ENCODE results near the gene KIZ. TPM values are rescaled to one million over a fixed set of nuclear protein-coding genes. Genes with fewer than 3 reads are reported as not detected.

The KIZ gene
- total RNA-seq, 1 donor from 2014 or later = 12.2 TPM

DNA sequence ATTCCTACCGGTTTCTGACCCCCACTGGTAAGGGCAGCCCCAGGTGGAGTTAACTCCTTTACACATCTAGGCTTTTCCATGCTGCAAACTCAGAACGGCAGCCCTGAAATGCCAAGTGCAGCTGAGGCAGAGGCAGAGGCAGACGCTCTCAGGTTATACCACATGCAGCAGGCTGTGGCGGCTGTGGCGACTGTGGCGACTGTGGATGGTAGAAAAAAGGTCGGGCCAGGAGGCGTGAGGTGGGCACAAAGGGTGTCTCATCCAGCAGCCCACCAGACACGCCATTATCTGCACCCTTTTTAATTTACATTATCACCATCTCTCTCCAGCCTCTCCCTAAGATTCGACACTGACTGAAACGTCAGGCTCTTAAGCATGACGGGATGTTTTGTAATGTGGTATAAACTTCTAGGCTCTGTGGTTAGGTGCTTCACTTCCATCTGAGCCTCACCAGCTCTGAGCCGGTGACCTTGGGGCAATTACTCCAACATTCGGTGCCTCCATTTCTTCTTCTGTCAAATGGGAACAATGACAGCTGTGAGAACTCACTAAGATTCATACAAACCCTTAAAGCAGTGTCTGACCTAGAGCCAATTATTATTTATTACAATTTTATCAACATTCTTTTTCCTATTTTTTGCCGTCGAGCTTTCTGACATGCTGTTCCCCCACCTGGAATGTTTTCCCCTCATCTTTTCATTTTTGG lies 8.2 kb downstream of the KIZ start:
- TF ChIP-seq, protein P1, sequence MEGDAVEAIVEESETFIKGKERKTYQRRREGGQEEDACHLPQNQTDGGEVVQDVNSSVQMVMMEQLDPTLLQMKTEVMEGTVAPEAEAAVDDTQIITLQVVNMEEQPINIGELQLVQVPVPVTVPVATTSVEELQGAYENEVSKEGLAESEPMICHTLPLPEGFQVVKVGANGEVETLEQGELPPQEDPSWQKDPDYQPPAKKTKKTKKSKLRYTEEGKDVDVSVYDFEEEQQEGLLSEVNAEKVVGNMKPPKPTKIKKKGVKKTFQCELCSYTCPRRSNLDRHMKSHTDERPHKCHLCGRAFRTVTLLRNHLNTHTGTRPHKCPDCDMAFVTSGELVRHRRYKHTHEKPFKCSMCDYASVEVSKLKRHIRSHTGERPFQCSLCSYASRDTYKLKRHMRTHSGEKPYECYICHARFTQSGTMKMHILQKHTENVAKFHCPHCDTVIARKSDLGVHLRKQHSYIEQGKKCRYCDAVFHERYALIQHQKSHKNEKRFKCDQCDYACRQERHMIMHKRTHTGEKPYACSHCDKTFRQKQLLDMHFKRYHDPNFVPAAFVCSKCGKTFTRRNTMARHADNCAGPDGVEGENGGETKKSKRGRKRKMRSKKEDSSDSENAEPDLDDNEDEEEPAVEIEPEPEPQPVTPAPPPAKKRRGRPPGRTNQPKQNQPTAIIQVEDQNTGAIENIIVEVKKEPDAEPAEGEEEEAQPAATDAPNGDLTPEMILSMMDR (IDR thresholded peaks at IDR 0.05) = no peak
- no peak for DNase-seq (ENCODE audit: low spot score)
- H3K9me3 Mint-ChIP-seq (ENCODE audit: low read depth) = no peaks in the 10 kb centered on the region
- no peak overlapping the region for H3K27ac Mint-ChIP-seq (ENCODE audit: unreplicated experiment)
- no peak overlapping the region for H3K4me3 Mint-ChIP-seq (ENCODE audit: unreplicated experiment)
- H3K4me1 Mint-ChIP-seq (ENCODE audit: low read depth) = no peaks in the 10 kb centered on the region
- no peaks in the 10 kb centered on the region for H3K27me3 Mint-ChIP-seq (ENCODE audit: low read depth)
- peaks cover 7% of the 10 kb centered on the region for H3K36me3 Mint-ChIP-seq (ENCODE audit: low read depth)

DNA sequence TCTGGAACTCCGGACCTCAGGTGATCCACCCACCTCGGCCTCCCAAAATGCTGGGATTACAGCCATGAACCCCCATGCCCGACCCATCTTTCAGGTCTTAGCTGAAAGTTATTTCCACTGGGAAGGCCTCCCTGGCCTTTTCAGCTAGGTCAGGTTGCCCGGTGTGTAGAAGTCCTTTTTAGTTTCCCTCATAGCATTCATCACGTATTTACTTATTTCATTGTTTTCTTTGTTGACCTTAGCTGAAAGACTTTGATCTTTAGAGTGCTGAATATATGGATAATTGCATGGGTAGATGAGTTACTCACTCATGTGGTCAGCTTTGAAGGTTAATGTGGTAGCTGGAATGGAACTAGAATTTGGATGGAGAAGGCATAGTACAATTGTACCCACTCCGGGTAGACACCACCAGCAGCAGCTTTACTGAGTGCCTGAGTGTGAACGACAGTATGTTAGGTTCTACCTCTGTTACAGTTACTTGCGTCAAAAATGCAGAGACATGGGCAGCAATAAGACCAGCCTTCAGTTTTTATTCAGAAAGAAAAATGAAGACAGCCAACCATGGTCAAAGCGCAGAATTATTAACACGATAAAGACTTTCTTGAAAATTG lies 9.1 kb downstream of the KIZ start:
- Mint-ChIP-seq H3K4me1 (ENCODE audit: low read depth) (no peaks in the 10 kb centered on the region), H3K27ac (ENCODE audit: unreplicated experiment) (no peak overlapping the region), H3K27me3 (ENCODE audit: low read depth) (no peaks in the 10 kb centered on the region), H3K4me3 (ENCODE audit: unreplicated experiment) (no peak overlapping the region), H3K9me3 (ENCODE audit: low read depth) (no peaks in the 10 kb centered on the region), H3K36me3 (ENCODE audit: low read depth) (peaks cover 7% of the 10 kb centered on the region)
- TF ChIP-seq, protein P1 (IDR thresholded peaks at IDR 0.05) = no peak
- no peak for DNase-seq (ENCODE audit: low spot score)

DNA sequence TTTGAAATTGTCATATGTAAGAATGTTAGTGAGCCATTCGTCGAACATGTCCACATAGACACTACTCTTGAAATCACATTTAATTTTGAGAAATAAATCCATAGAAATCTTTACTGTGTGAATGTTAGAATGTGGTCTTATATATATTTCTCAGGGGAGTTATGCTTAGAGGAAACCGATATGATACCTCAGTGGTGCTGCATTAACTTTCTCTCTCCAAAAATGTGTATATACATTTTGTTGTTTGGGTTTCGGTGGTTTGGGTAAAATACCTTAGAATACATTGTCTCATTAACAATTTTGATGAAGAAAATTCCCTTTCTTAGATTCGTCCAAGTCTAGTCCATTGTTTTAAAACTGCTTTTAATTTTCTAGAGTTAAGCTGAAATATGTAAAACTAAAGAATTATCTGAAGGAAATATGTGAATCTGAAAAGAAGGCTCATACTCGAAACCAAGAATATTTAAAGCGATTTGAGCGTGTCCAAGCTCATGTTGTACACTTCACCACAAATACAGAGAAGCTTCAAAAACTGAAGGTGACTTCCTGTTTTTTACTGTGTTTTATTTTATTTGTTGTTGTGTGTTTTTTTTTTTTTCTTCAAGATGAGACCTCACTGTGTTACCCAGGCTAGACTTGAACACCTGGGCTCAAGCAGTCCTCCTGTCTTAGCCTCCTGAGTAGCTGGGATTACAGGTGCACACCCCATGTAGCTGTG lies 10.3 kb downstream of the KIZ start:
- TF ChIP-seq, protein P1 (IDR thresholded peaks at IDR 0.05) = no peak
- no peaks in the 10 kb centered on the region for H3K4me1 Mint-ChIP-seq (ENCODE audit: low read depth)
- no peaks in the 10 kb centered on the region for H3K9me3 Mint-ChIP-seq (ENCODE audit: low read depth)
- DNase-seq (ENCODE audit: low spot score) = no peak
- H3K27me3 Mint-ChIP-seq (ENCODE audit: low read depth) = no peaks in the 10 kb centered on the region
- no peak overlapping the region for H3K4me3 Mint-ChIP-seq (ENCODE audit: unreplicated experiment)
- H3K36me3 Mint-ChIP-seq (ENCODE audit: low read depth) = peaks cover 6% of the 10 kb centered on the region
- no peak overlapping the region for H3K27ac Mint-ChIP-seq (ENCODE audit: unreplicated experiment)

DNA sequence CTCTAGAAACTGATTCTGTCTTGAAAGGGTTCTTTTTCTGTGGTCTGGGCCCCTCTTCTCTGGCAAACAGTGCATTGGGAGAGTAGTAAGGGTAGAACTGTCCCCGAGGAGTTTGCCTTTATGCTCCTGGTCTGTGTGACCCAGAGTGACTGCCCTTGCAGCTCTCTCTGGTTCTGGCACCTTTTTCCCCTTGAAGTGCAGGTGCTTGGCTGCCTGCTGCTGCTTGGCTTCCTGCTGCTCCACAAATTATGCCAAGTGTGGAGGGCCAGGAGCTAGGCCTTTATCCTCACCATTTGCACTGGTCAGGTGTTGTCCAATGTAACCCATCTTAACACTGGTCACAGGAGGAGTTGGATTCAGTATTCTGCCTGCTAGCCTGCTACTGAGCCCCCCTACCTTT lies 11.2 kb downstream of the KIZ start:
- no peaks in the 10 kb centered on the region for H3K27me3 Mint-ChIP-seq (ENCODE audit: low read depth)
- H3K9me3 Mint-ChIP-seq (ENCODE audit: low read depth) = no peaks in the 10 kb centered on the region
- no peak for DNase-seq (ENCODE audit: low spot score)
- no peaks in the 10 kb centered on the region for H3K4me1 Mint-ChIP-seq (ENCODE audit: low read depth)
- no peak overlapping the region for H3K4me3 Mint-ChIP-seq (ENCODE audit: unreplicated experiment)
- TF ChIP-seq, protein P1 (IDR thresholded peaks at IDR 0.05) = no peak
- H3K27ac Mint-ChIP-seq (ENCODE audit: unreplicated experiment) = no peak overlapping the region
- H3K36me3 Mint-ChIP-seq (ENCODE audit: low read depth) = peaks cover 7% of the 10 kb centered on the region

DNA sequence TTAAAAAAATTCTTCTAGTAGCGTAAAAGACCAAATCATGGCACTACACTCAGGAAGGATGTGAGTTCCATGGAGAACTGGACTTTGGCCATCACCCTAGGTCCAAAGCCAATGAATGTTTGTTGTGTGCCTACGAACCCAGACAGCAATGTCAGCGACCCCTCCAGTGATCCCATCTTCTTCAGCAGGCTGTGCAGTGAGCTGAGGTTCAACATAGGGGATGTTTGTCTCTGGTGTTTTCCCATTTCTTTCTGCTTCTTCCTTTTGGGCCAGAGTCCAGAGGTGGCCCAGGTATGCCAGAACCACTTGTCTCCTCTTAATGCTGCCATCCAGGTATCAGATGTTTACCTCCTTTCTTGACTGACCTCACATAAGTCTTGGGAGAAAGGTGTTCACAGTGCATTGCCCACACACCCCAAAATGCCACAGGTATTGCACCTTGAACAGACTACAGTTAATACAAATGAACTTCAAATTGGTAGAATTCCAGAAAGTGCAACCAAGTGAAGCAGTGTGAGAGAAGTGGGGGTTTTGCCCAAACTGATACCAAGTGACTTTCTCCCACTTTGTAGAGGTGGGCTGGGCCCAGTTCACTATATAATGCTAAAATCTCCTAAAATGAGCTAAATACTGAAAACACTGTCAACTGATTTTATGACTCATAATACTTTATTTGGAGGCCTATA lies 14.1 kb downstream of the KIZ start:
- Mint-ChIP-seq H3K27ac (ENCODE audit: unreplicated experiment) (no peak overlapping the region), H3K27me3 (ENCODE audit: low read depth) (no peaks in the 10 kb centered on the region), H3K36me3 (ENCODE audit: low read depth) (peaks cover 4% of the 10 kb centered on the region), H3K4me1 (ENCODE audit: low read depth) (no peaks in the 10 kb centered on the region), H3K9me3 (ENCODE audit: low read depth) (no peaks in the 10 kb centered on the region), H3K4me3 (ENCODE audit: unreplicated experiment) (no peak overlapping the region)
- TF ChIP-seq, protein P1 (IDR thresholded peaks at IDR 0.05) = no peak
- no peak for DNase-seq (ENCODE audit: low spot score)
